GOT3 (cell line): ENCODE data around the gene STRA6.
"Not testable (repeated sequence)": the region's sequence is repeated elsewhere in the genome, so short reads cannot be mapped to it uniquely, and the experiment has no call there.

Source experiments
- DNase-seq: peaks from one replicate; lab custom pipeline; 2025; ENCODE audit warnings: mixed read lengths; lab: John Stamatoyannopoulos, UW

STRA6 gene

GRCh38 chr15:74160390-74160789 is 42.2 kb downstream of the STRA6 start:
- not testable (repeated sequence) for DNase-seq

GRCh38 chr15:74159773-74160172 is 42.8 kb downstream of the STRA6 start:
- DNase-seq: no peak

- DNase-seq: no peak
Measured at GRCh38 chr15:74158855-74159650, 43.5 kb downstream of the STRA6 start.

- DNase-seq: no peak
Measured at GRCh38 chr15:74157868-74158827, 44.4 kb downstream of the STRA6 start.

GRCh38 chr15:74156678-74157411 is 45.7 kb downstream of the STRA6 start:
- DNase-seq: no peak

GRCh38 chr15:74155766-74156417 is 46.7 kb downstream of the STRA6 start:
- DNase-seq: no peak

GRCh38 chr15:74147051-74147450 is 55.5 kb downstream of the STRA6 start:
- DNase-seq: no peak

GRCh38 chr15:74146277-74146800 is 56.2 kb downstream of the STRA6 start:
- no peak for DNase-seq

GRCh38 chr15:74144153-74144775 is 58.3 kb downstream of the STRA6 start:
- no peak for DNase-seq

- DNase-seq: no peak
Measured at GRCh38 chr15:74141591-74141990, 61.0 kb downstream of the STRA6 start.

GRCh38 chr15:74138642-74139041 is 63.9 kb downstream of the STRA6 start:
- no peak for DNase-seq

GRCh38 chr15:74137537-74137894 is 65.1 kb downstream of the STRA6 start:
- no peak for DNase-seq

- no peak for DNase-seq
Measured at GRCh38 chr15:74136814-74137536, 65.6 kb downstream of the STRA6 start.

- no peak for DNase-seq
Measured at GRCh38 chr15:74136540-74136813, 66.1 kb downstream of the STRA6 start.

- no peak for DNase-seq
Measured at GRCh38 chr15:74135041-74135565, 67.5 kb downstream of the STRA6 start.

GRCh38 chr15:74134387-74135027 is 68.1 kb downstream of the STRA6 start:
- no peak for DNase-seq

- DNase-seq: no peak
Measured at GRCh38 chr15:74133694-74134386, 68.7 kb downstream of the STRA6 start.

- no peak for DNase-seq
Measured at GRCh38 chr15:74132681-74133651, 69.6 kb downstream of the STRA6 start.
